AG09309 (cell line): ENCODE measurements around the gene AQP7.
"Not testable (repeated sequence)": the region's sequence is repeated elsewhere in the genome, so short reads cannot be mapped to it uniquely, and the experiment has no call there.

Experiments used
- DNase-seq: peaks from one replicate; pipeline ENCODE4 v3.0.0-alpha.2; 2010; ENCODE audit warnings: low read depth
- H3K4me3 ChIP-seq: 2 replicates; pipeline ENCODE4 v1.5.1; 2011; ENCODE audit warnings: mild to moderate bottlenecking, low read depth, low read length, moderate library complexity; ENCODE audit not compliant: control insufficient read depth
- TF ChIP-seq, protein P1 (sequence below): IDR thresholded peaks from 2 replicates; pipeline ENCODE4 v1.5.1; 2011; ENCODE audit warnings: mild to moderate bottlenecking, low read depth, low read length, inconsistent platforms; ENCODE audit not compliant: insufficient read depth, control insufficient read depth; ENCODE audit errors: missing control alignments

AQP7 gene

DNA sequence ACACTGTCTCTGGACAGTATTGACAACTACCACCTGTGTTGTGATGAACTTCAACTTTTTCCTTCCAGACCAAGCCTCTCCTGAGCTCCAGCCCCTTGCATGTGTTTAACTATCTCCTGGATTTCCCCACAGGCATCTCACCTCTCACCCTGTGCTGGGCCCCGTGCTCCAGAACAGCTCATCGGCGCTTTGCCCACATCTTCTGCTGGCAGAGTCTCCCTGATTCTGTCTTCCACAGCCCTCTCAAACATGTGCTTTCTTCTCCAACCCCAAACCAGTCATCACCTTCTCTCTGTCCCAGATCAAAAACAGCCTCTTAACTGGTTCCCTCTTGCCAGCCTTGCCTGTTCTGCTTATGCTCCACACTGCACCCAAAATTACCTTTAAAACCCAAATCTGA is 8.4 kb downstream of the AQP7 start:
- H3K4me3 ChIP-seq, DNase-seq: not testable (repeated sequence)

DNA sequence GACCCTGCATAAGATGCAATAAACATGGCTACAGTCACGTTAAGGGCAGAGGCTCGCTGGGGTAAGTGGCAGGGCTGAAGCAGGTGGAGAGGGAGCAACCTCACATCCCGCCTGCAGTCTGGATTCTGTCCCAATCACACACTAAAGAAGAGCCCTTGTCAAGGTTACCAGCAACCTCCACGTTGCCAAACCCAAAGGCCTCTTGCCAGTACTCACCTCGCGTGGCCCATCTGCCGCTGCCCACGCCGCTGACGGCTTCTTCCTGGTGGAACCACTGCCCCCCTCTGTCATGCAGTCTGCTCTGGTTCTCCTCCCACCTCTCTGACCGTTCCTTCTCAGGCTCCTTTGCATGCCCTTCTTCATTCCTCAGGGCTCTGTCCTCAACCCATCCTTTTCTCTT is 8.8 kb downstream of the AQP7 start:
- TF ChIP-seq, protein P1, sequence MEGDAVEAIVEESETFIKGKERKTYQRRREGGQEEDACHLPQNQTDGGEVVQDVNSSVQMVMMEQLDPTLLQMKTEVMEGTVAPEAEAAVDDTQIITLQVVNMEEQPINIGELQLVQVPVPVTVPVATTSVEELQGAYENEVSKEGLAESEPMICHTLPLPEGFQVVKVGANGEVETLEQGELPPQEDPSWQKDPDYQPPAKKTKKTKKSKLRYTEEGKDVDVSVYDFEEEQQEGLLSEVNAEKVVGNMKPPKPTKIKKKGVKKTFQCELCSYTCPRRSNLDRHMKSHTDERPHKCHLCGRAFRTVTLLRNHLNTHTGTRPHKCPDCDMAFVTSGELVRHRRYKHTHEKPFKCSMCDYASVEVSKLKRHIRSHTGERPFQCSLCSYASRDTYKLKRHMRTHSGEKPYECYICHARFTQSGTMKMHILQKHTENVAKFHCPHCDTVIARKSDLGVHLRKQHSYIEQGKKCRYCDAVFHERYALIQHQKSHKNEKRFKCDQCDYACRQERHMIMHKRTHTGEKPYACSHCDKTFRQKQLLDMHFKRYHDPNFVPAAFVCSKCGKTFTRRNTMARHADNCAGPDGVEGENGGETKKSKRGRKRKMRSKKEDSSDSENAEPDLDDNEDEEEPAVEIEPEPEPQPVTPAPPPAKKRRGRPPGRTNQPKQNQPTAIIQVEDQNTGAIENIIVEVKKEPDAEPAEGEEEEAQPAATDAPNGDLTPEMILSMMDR, result no peak
- no peak overlapping the region for H3K4me3 ChIP-seq
- DNase-seq, result no peak

DNA sequence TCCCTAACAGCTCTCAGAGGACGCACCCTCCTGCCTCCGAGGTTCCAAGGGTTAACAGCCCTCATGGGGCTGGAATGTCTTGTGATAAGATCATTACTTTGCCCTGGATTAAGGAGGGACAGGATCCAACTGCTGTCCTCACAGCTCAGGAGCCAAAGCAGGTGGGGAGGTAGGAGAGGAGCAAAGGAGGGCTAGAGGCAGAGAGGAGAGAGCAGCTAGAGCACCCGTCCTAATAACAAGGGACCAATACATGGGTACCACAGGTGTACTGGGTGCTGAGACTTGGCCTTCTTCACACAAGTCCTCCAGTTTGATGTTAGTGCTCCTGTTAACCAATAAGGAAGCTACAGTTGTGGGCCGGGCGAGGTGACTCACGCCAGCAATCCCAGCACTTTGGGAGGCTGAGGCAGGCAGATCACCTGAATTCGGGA is 9.8 kb downstream of the AQP7 start:
- not testable (repeated sequence) for H3K4me3 ChIP-seq, DNase-seq

DNA sequence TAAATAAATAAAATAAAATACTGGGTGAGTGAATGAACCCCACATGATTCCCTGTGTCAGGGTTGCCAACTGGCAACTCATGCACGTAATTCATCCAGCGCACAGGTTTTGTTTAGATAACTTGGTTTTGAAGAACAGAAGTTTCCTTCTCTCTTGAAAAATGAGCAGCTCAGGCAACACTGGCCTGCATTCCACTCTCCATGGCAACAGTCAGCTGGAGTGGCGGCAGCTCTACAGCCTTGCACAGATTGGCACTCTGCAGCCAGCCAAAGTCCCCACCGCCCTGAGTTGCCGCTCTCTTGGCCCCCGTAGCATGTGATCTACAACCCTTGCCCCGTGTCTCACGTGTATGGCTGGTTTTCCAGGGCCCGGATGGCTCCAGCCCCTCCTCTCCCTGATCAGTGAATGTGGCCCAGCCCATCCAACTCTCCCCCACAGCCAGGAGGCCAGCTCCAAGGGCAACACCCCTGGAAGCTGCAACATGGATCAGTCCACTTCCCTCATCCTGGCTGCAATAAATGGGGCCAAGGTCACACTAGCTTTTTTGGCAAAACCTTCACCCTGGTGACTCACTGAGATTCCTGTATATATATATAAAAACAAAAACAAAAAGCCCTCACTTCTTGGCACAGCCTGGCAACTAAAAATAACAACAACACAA is 11.1 kb downstream of the AQP7 start:
- H3K4me3 ChIP-seq, result not testable (repeated sequence)
- DNase-seq, result peak; percentile 87

DNA sequence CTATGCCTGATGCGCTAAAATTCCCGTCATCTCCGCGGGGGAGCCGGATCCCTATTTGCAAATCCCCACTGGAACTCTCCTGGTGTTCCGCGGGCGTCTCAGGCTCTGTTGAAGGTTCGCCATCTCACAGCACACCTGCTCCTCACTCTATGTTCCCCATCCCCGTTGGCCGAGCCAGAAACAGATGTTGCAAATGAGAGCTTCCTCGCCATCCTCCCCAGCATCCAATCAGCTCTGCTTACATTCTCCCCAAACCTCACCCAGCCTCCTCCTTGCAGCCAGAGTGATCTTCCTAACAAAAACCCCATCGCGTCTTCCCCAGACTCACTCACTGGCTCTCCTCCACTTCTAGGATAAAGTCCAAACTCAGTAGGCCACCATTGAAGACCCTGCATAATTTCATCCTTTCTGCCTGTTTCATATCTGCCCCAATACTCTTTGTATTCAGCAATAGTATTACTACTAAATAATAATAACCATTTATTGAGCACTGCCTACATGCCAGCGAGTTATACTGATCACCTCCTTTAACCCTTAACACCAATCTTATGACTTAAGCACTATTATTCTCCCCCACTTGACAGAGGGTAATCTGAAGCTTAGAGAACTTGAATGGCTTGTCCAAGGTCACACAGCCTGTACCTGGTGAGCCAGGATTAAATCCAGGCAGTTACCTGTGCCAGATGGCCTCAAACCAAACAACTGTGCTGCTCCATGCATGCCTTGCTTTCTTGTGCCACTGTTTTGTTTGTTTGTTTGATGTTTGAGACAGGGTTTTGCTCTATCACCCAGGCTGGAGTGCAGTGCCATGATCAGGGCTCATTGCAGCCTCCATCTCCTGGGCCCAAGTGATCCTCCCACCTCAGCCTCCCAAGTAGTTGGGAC is 14.0 kb downstream of the AQP7 start:
- TF ChIP-seq, protein P1, result no peak
- DNase-seq, result no peak
- no peak overlapping the region for H3K4me3 ChIP-seq

DNA sequence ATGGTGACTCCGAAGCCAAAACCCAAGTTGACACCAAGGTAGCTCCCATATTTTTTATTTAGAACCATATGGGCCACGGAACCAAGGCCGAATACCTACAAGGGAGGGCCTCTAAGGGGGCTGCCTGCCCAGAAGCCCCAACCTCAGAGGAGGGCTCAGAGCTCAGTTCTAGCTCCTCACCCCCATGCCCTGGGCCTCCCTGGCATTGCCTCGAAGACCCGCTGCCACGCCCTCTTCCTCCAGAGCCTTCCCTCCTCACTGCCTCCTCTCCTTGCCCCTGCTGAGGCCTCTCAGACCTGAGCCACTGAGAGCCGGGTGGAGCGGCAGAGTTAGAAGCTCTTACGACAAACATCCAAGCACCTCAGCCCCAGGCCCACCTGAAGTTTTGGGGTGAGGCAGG is 15.4 kb downstream of the AQP7 start:
- not testable (repeated sequence) for DNase-seq, H3K4me3 ChIP-seq

DNA sequence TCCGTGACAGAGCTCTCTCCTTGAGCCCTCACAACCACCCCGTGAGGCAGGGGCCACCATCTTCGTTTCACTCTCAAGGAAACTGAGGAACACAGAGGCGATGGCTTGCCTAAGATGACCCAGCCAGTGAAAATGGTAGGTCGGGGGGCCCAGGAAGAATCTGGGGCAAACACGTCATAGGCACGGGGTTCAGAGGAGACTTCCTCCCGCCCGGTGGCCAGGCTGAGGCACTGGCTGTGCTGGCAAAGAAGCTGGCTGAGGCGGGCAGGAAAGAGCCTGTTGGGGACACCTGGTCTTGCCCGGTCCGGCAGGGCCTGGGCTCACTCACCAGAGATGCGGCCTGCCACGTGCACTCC is 15.7 kb downstream of the AQP7 start:
- DNase-seq, H3K4me3 ChIP-seq: not testable (repeated sequence)

DNA sequence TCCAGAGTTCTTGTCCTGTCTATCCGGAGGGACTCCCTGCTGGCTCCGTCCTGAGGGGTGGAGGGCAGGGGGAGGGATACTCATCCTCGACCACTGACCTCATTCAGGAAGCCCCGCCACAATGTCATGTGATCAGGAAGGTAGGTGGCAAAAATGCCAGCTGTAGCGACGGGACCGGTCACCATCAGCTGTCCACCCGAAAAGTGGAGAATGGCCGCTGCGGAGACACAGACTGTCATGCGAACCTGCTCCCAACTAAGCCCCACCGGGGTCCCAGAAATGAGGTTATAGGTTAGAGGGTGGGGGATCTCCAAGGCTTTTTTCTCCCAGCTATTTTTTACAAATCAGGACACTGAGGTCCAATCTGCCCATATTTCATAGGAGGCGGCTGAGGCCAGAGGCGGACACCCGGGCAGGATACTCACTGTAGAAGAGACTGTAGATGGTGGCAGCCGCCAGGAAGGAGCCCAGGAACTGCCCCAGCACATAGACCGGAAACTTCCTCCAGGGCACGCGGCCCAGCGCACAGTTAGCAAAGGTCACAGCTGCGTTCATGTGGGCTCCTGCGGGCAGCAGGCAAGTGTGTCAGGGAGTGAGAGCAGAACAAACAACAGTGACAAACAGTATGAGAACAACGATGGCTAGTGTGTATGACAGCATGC is 16.3 kb downstream of the AQP7 start:
- not testable (repeated sequence) for DNase-seq, H3K4me3 ChIP-seq

DNA sequence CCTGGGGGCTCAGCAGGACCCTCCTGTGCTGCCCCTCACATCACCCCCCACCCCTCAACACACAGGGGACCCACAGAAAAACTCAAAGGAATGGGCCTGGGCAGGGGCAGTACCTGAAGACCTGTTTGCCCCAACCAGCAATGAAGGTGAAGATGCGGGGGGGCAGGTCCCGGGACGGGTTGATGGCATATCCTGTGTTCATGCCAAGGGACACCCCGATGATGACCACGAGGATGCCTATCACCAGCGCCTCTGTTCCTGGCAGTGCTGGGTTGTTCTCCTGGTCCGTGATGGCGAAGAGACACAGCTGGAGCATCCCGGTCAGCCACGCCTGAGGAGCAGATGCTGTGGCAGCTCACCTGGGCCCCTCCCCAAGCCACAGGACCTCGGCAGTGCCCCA is 16.8 kb downstream of the AQP7 start:
- DNase-seq, H3K4me3 ChIP-seq: not testable (repeated sequence)

DNA sequence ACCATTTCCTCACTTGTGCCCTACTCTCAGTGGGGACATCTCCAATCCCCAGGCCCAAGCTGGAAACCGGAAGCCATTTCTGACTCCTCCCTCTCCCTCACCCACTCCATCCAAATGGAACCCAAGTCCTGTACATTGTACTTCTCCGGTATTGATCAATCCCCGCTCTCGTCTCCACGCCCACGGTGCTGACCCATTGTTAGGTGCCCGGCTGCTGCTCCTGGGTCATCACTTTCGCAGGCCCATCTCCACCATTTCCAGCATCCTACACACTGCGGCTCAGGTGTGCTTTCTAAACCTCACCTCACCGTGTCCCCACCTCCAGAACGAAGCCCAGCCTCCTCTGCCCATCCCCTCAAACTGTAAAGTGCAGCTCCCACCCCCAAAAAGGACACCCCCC is 19.0 kb downstream of the AQP7 start:
- not testable (repeated sequence) for DNase-seq

DNA sequence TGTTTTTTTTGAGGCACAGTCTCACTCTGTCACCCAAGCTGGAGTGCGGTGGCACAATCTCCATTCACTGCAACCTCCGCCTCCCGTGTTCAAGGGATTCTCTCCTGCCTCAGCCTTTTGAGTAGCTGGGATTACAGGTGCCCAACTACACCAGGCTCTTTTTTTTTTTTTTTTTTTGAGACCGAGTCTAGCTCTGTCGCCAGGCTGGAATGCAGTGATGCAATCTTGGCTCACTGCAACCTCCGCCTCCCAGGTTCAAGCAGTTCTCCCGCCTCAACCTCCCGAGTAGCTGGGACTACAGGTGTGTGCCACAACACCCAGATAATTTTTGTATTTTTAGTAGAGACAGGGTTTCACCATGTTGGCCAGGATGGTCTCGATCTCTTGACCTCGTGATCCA is 20.0 kb downstream of the AQP7 start:
- DNase-seq, H3K4me3 ChIP-seq: not testable (repeated sequence)

More for the DNA sequence above, 19.0 kb downstream of the AQP7 start:
- not testable (repeated sequence) for H3K4me3 ChIP-seq
